Naive B cell (primary cell): Measurements from ENCODE around the gene TMEM190. TPM values are rescaled to one million over a fixed set of nuclear protein-coding genes. Genes with fewer than 3 reads are reported as not detected.

Experiments
- ATAC-seq, 2 donors: fragments of 150-1000 bp; cut with Tn5 transposase; 2 replicates each; pipeline ENCODE4 v1.10.0; 2021; ENCODE audit warnings: low read depth in 2 of 2, mild to moderate bottlenecking in 2 of 2, moderate library complexity in 2 of 2
- DNase-seq: peaks from one replicate; pipeline ENCODE4 v3.0.0; 2022
- H3K27ac Mint-ChIP-seq, 6 donors: one replicate each; pipeline ENCODE4 v1.8.0; 2020 to 2022; ENCODE audit warnings: mild to moderate bottlenecking in 6 of 6, mixed read lengths in 6 of 6, moderate library complexity in 5 of 6, inconsistent platforms in 2 of 6
- H3K27me3 Mint-ChIP-seq, 3 donors: one replicate each; pipeline ENCODE4 v1.8.0; 2021 to 2022; ENCODE audit warnings: mixed read lengths in 3 of 3, mild to moderate bottlenecking in 1 of 3
- H3K36me3 Mint-ChIP-seq, 2 donors: one replicate each; pipeline ENCODE4 v1.8.0; 2020 to 2022; ENCODE audit warnings: mixed read lengths in 2 of 2, inconsistent platforms in 1 of 2, mild to moderate bottlenecking in 1 of 2
- H3K4me1 Mint-ChIP-seq, 3 donors: one replicate each; pipeline ENCODE4 v1.8.0; 2020 to 2022; ENCODE audit warnings: mixed read lengths in 3 of 3, inconsistent platforms in 1 of 3, mild to moderate bottlenecking in 1 of 3, moderate library complexity in 1 of 3
- H3K4me3 Mint-ChIP-seq, 8 donors: one replicate each; pipeline ENCODE4 v1.8.0; 2020 to 2022; ENCODE audit warnings: mild to moderate bottlenecking in 8 of 8, mixed read lengths in 8 of 8, moderate library complexity in 8 of 8, inconsistent platforms in 2 of 8
- H3K9me3 Mint-ChIP-seq, 7 donors: one replicate each; pipeline ENCODE4 v1.8.0; 2020 to 2022; ENCODE audit warnings: mixed read lengths in 7 of 7, mild to moderate bottlenecking in 5 of 7, inconsistent platforms in 2 of 7, moderate library complexity in 1 of 7
- polyA plus RNA-seq, 6 donors: library from polyadenylated mRNA; unstranded; fragments of 300-500 nt; fragmentation: Illumina TruSeq; gene quantifications; one replicate each; pipeline ENCODE4 v1.2.3, GENCODE V29; 2021; ENCODE audit warnings: low read depth in 6 of 6

The TMEM190 gene
- polyA plus RNA-seq, 6 donors from 2014 or later: not detected

- ATAC-seq: no peak
- Mint-ChIP-seq H3K4me3 (peak within 1 kb of the TSS; percentile 72 to 89 (median 79)), H3K4me1 (peaks cover 15 to 28% (median 20%) of the 10 kb centered on the region in 3 donors), H3K36me3 (peaks cover 0 to 9% of the 10 kb centered on the region in 2 donors), H3K9me3 (peaks cover 0 to 2% (median 0%) of the 10 kb centered on the region in 7 donors), H3K27me3 (peaks cover 40 to 75% (median 56%) of the 10 kb centered on the region in 3 donors), H3K27ac (peak within 1 kb of the TSS in 2 of 6 donors; percentile 21 to 84)
- no peak for DNase-seq
Observed at GRCh38 chr19:55354698-55355212, 21.9 kb upstream of the TMEM190 start, which contains the start of gene COX6B2. Gene COX6B2, minus strand, starts transcription at chr19:55354719. Its CDS starts 198 bp downstream, at chr19:55354521.

DNA sequence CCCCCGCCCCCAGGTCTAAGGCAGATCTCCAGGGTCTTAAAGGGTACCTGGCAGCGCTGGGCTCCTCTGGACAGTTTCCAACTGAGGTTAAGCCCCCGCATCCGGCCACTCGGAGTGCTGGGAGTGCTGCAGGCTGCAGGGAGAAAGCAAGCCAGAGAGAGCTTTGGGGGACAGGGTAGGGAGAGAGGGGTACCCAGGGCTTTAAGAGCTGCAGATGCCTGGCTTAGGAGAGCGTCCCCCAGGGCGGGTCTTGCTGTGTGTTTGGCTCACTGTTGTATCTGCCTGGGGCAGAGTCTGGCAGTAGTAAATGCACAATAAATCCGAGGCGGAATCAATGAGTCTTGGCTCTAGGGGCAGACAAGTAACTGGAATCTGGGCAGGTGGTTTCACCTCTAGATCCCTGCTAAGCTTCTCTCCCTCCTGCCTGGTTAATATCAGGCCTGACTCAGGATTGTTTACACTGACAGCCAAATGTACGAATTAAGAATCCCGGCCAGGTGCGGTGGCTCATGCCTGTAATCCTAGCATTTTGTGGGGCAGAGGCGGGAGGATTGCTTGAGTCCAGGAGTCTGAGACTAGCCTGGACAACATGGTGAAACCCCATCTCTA lies 21.3 kb upstream of the TMEM190 start:
- no peak for DNase-seq
- Mint-ChIP-seq H3K9me3 (peaks cover 0 to 2% (median 0%) of the 10 kb centered on the region in 7 donors), H3K27ac (no peak overlapping the region), H3K27me3 (peaks cover 40 to 74% (median 54%) of the 10 kb centered on the region in 3 donors), H3K4me3 (peak overlapping the region in 6 of 8 donors; percentile 7 to 73 (median 36)), H3K36me3 (peaks cover 0 to 9% of the 10 kb centered on the region in 2 donors), H3K4me1 (peaks cover 15 to 28% (median 20%) of the 10 kb centered on the region in 3 donors)
- no peak for ATAC-seq

- no peak overlapping the region for H3K4me3 Mint-ChIP-seq
- no peak overlapping the region for H3K27ac Mint-ChIP-seq
- H3K4me1 Mint-ChIP-seq: peaks cover 3 to 12% (median 9%) of the 10 kb centered on the region in 3 donors
- peaks cover 0 to 2% (median 0%) of the 10 kb centered on the region in 7 donors for H3K9me3 Mint-ChIP-seq
- H3K27me3 Mint-ChIP-seq: peaks cover 14 to 49% (median 23%) of the 10 kb centered on the region in 3 donors
- no peak for ATAC-seq
- no peaks in the 10 kb centered on the region for H3K36me3 Mint-ChIP-seq
- DNase-seq: no peak
Observed at GRCh38 chr19:55358493-55358892, 18.1 kb upstream of the TMEM190 start.

- H3K36me3 Mint-ChIP-seq: no peaks in the 10 kb centered on the region
- H3K4me3 Mint-ChIP-seq: peak overlapping the region in 1 of 8 donors; percentile 22
- peaks cover 12 to 47% (median 23%) of the 10 kb centered on the region in 3 donors for H3K27me3 Mint-ChIP-seq
- no peak overlapping the region for H3K27ac Mint-ChIP-seq
- DNase-seq (no peak), ATAC-seq (no peak)
- peaks cover 0 to 2% (median 0%) of the 10 kb centered on the region in 7 donors for H3K9me3 Mint-ChIP-seq
- H3K4me1 Mint-ChIP-seq: peaks cover 0 to 9% (median 4%) of the 10 kb centered on the region in 3 donors
Observed at GRCh38 chr19:55358943-55359908, 17.4 kb upstream of the TMEM190 start.

DNA sequence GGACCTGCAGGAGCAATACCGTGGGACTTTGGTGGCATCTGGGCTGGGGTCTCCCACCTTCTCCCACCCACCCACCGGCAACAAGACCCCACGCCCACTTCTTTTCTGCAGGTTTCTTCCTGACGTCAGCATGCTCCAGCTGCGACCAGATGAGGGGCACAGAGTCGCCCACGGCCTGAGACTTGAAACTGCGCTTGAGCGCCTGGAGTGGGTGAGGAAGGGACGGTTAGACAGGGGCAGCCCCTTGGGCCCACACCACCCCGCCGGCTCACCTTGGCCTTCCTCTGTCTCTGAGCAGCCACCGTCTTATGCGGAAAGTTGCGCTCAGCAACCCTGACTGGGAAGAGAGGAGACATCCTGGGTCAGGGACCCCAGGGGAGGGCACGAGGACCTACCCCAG lies 15.7 kb upstream of the TMEM190 start:
- H3K9me3 Mint-ChIP-seq: no peaks in the 10 kb centered on the region
- no peaks in the 10 kb centered on the region for H3K36me3 Mint-ChIP-seq
- H3K27me3 Mint-ChIP-seq: peaks cover 9 to 45% (median 18%) of the 10 kb centered on the region in 3 donors
- peaks cover 0 to 4% (median 0%) of the 10 kb centered on the region in 3 donors for H3K4me1 Mint-ChIP-seq
- no peak overlapping the region for H3K27ac Mint-ChIP-seq
- no peak overlapping the region for H3K4me3 Mint-ChIP-seq
- DNase-seq (no peak), ATAC-seq (no peak)

DNA sequence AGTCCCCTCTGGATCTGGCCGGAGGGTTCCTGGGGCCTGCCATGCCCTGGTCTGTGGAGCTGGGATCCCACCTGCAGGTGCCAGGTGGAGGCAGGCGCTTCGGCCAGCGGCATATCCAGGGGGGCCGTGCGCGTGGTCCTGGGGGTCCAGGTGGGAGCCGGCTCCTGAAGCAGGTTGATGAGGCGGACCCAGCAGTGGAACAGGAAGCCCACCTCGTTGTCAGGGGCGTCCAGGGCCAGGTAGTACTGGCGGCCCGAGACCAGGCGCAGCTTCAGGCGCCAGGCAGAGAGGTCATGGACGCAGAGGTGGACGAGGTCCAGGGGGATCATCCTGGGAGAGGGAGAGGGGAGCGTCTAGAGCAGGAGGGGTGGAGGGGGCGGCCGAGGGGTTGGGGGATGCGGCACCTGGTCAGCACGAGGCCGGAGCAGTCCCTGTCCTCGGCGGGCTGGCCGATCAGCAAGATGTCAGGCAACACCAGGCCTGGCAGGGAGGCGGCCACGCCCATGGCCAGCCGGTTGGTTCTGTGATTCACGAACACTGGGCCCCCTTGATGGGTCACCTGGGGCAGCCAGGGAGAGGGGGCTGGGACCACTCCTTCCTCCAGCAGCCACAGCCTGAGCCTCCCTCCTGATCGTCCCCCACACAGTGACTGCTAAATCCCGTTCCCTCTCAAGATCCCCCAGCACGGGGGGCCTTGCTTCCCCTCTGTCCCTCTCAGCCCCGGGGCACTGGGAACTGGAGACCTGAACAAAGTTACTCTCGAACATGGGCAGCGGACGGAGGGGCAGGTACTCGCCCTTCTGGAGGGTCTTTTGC lies 14.2 kb upstream of the TMEM190 start:
- DNase-seq (no peak), ATAC-seq (no peak)
- Mint-ChIP-seq H3K27ac (no peak overlapping the region), H3K4me1 (peaks cover 0 to under 1% (median 0%) of the 10 kb centered on the region in 3 donors), H3K9me3 (no peaks in the 10 kb centered on the region), H3K4me3 (no peak overlapping the region), H3K27me3 (peaks cover 8 to 46% (median 20%) of the 10 kb centered on the region in 3 donors), H3K36me3 (no peaks in the 10 kb centered on the region)

DNA sequence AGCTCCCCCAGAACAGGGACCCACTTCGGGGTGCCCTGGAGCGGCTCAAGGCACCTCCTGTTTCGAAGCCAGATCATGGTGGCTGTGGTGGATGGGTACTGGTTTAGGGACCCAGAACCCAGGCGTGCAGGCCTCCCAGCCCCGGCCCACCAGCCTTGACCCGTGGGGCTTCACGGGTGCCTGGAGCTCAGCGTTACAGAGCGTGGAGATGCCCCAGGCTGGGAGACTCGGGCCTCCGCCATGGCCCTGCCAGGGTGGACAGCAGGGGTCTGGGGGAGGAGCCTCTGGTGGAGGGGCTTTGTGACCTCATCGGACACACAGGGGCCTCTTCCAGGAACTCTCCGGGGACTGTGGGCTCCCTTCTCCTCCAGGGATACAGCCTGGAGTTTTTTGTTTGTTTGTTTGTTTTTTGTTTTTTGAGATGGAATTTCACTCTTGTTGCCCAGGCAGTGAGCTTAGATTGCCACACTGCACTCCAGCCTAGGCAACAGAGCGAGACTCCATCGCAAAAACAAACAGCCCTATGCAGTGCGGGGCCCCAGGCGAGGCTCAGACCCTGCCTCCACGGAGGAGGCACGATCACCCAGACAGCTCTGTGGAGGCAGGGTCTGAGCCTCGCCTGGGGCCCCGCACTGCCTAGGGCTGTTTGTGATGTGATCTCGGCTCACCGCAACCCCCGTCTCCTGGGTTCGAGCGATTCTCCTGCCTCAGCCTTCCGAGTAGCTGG lies 13.5 kb upstream of the TMEM190 start, which contains the start of gene GARIN5B:
Gene GARIN5B, minus strand, starts transcription at position 271 of the 727 bp plus-strand sequence. Its CDS starts 194 bp downstream, at position 77.
- peaks cover 7 to 46% (median 13%) of the 10 kb centered on the region in 3 donors for H3K27me3 Mint-ChIP-seq
- ATAC-seq (no peak), DNase-seq (no peak)
- no peaks in the 10 kb centered on the region for H3K36me3 Mint-ChIP-seq
- H3K4me1 Mint-ChIP-seq: no peaks in the 10 kb centered on the region
- peak within 1 kb of the TSS in 1 of 6 donors; percentile 30 for H3K27ac Mint-ChIP-seq
- H3K4me3 Mint-ChIP-seq: no peak within 1 kb of the TSS
- H3K9me3 Mint-ChIP-seq: no peaks in the 10 kb centered on the region

GRCh38 chr19:55365245-55365644 lies 11.4 kb upstream of the TMEM190 start:
- Mint-ChIP-seq H3K4me3 (no peak overlapping the region), H3K27ac (no peak overlapping the region), H3K4me1 (peaks cover 3 to 6% (median 5%) of the 10 kb centered on the region in 3 donors), H3K36me3 (peaks cover 0 to 7% of the 10 kb centered on the region in 2 donors), H3K27me3 (peaks cover 7 to 55% (median 17%) of the 10 kb centered on the region in 3 donors), H3K9me3 (no peaks in the 10 kb centered on the region)
- ATAC-seq (no peak), DNase-seq (no peak)

- DNase-seq (no peak), ATAC-seq (no peak)
- Mint-ChIP-seq H3K27me3 (peaks cover 12 to 59% (median 25%) of the 10 kb centered on the region in 3 donors), H3K4me1 (peaks cover 6 to 9% (median 6%) of the 10 kb centered on the region in 3 donors), H3K36me3 (peaks cover 0 to 14% of the 10 kb centered on the region in 2 donors), H3K4me3 (no peak overlapping the region), H3K27ac (no peak overlapping the region), H3K9me3 (peaks cover 0 to 4% (median 0%) of the 10 kb centered on the region in 7 donors)
Observed at GRCh38 chr19:55365964-55366363, 10.7 kb upstream of the TMEM190 start.

DNA sequence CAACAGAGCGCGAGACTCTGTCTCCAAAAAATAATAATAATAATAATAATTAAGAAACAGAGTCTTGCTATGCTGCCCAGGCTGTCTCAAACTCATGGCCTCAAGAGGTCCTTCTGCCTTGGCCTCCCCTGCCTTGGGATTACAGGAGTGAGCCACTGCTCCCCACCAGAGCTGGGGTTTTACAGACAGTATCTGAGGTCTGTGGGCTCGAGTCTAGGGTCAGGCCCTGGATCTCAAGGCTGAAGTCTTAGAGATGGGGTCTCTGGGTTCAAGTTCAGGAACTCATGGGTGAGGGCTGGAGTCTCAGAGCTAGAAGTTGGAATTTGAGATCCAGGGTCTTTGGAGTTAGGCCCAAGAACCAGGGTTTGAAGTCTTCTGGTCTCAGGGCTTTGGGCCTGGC lies 9.8 kb upstream of the TMEM190 start:
- Mint-ChIP-seq H3K36me3 (peaks cover 0 to 18% of the 10 kb centered on the region in 2 donors), H3K4me3 (peak overlapping the region in 1 of 8 donors; percentile 63), H3K9me3 (peaks cover 0 to 6% (median 0%) of the 10 kb centered on the region in 7 donors), H3K27me3 (peaks cover 15 to 64% (median 33%) of the 10 kb centered on the region in 3 donors), H3K27ac (no peak overlapping the region), H3K4me1 (peaks cover 6 to 10% (median 6%) of the 10 kb centered on the region in 3 donors)
- no peak for ATAC-seq
- DNase-seq: no peak

DNA sequence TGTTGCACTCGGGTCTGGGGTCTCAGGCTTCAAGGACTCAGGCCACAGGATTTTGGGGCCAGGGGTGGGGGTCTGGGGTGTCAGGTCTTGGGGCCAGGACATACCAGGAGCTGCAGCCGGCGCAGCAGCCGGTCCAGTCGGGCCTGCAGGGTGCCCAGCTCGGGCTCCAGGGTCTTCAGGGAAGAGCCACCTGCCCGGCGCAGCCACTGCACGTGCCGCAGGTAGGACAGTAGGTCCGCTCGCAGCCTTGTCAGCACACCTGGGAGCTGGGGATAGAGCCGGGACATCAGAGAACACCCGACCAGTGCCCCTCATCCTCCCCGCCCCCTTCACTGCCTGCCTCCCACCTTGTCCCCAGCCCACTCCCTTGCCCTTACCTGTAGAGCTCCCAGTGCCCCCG lies 8.5 kb upstream of the TMEM190 start:
- Mint-ChIP-seq H3K27me3 (peaks cover 20 to 74% (median 41%) of the 10 kb centered on the region in 3 donors), H3K4me3 (peak overlapping the region in 4 of 8 donors; percentile 1 to 50 (median 36)), H3K4me1 (peaks cover 9 to 14% (median 11%) of the 10 kb centered on the region in 3 donors)

More for the DNA sequence above, 8.5 kb upstream of the TMEM190 start:
- H3K9me3 Mint-ChIP-seq: peaks cover 0 to 6% (median 0%) of the 10 kb centered on the region in 7 donors
- peaks cover 0 to 18% of the 10 kb centered on the region in 2 donors for H3K36me3 Mint-ChIP-seq
- ATAC-seq: no peak
- DNase-seq: no peak
- no peak overlapping the region for H3K27ac Mint-ChIP-seq
